Measurements from ENCODE around the gene RPUSD4. TPM values are rescaled to one million over a fixed set of nuclear protein-coding genes. Genes with fewer than 3 reads are reported as not detected.

Gene RPUSD4
- polyA plus RNA-seq, 1 donor from 2014 or later = 43.4 TPM

GRCh38 chr11:126172596-126173038 is 38.8 kb downstream of the RPUSD4 start:
- H3K9ac ChIP-seq (ENCODE audit: low read length) = no peak overlapping the region
- no peak overlapping the region for H3K4me3 ChIP-seq (ENCODE audit: low read length)
- H3K27me3 ChIP-seq (ENCODE audit: insufficient read depth, low read depth, low read length) = no peaks in the 10 kb centered on the region
- no peaks in the 10 kb centered on the region for H3K79me2 ChIP-seq (replicated peaks; ENCODE audit: insufficient read depth, low read length)
- TF ChIP-seq REST (IDR thresholded peaks at IDR 0.05; ENCODE audit: borderline replicate concordance) = no peak
- TF ChIP-seq SMC3 (conservative IDR thresholded peaks at IDR 0.05; ENCODE audit: poor library complexity) = no peak
- no peak for TF ChIP-seq CTCF (IDR thresholded peaks at IDR 0.05; ENCODE audit: poor library complexity, severe bottlenecking)
- no peak for TF ChIP-seq EZH2 (IDR thresholded peaks at IDR 0.05; ENCODE audit: borderline replicate concordance, insufficient read depth, low read length, poor library complexity, severe bottlenecking)
- TF ChIP-seq TAF1 (IDR thresholded peaks at IDR 0.05; ENCODE audit: low read depth) = no peak
- no peak for TF ChIP-seq POLR2AphosphoS5 (IDR thresholded peaks at IDR 0.05)
- TF ChIP-seq EP300 (conservative IDR thresholded peaks at IDR 0.05; ENCODE audit: poor library complexity, severe bottlenecking) = no peak
- TF ChIP-seq MXI1 (conservative IDR thresholded peaks at IDR 0.05; ENCODE audit: poor library complexity, severe bottlenecking) = no peak
- no peak for TF ChIP-seq RAD21 (conservative IDR thresholded peaks at IDR 0.05)
- H3K36me3 ChIP-seq (ENCODE audit: insufficient read depth, low read length) = no peaks in the 10 kb centered on the region
- no peaks in the 10 kb centered on the region for H3K9me2 ChIP-seq (ENCODE audit: insufficient read depth, low read length)
- no peaks in the 10 kb centered on the region for H3F3A ChIP-seq (ENCODE audit: insufficient read depth, low read length, poor library complexity, severe bottlenecking)
- no peak overlapping the region for H3K4me2 ChIP-seq (ENCODE audit: low read length)
- H2AFZ ChIP-seq (ENCODE audit: low read depth, low read length) = no peak overlapping the region
- no peak overlapping the region for H3K27ac ChIP-seq (ENCODE audit: low read length)
- H4K20me1 ChIP-seq (ENCODE audit: insufficient read depth) = no peaks in the 10 kb centered on the region
- no peaks in the 10 kb centered on the region for H3K9me3 ChIP-seq (ENCODE audit: low read length)

- no peaks in the 10 kb centered on the region for H3K27me3 ChIP-seq (ENCODE audit: insufficient read depth, low read depth, low read length)
- H3K9me3 ChIP-seq (ENCODE audit: low read length) = no peaks in the 10 kb centered on the region
- H3K9ac ChIP-seq (ENCODE audit: low read length) = no peak overlapping the region
- no peaks in the 10 kb centered on the region for H3K36me3 ChIP-seq (ENCODE audit: insufficient read depth, low read length)
- no peak overlapping the region for H2AFZ ChIP-seq (ENCODE audit: low read depth, low read length)
- H3K4me3 ChIP-seq (ENCODE audit: low read length) = no peak overlapping the region
- H3K9me2 ChIP-seq (ENCODE audit: insufficient read depth, low read length) = no peaks in the 10 kb centered on the region
- H4K20me1 ChIP-seq (ENCODE audit: insufficient read depth) = no peaks in the 10 kb centered on the region
- no peaks in the 10 kb centered on the region for H3K79me2 ChIP-seq (replicated peaks; ENCODE audit: insufficient read depth, low read length)
- no peaks in the 10 kb centered on the region for H3F3A ChIP-seq (ENCODE audit: insufficient read depth, low read length, poor library complexity, severe bottlenecking)
- no peak overlapping the region for H3K4me2 ChIP-seq (ENCODE audit: low read length)
- TF ChIP-seq EZH2 (IDR thresholded peaks at IDR 0.05; ENCODE audit: borderline replicate concordance, insufficient read depth, low read length, poor library complexity, severe bottlenecking) (no peak), EP300 (conservative IDR thresholded peaks at IDR 0.05; ENCODE audit: poor library complexity, severe bottlenecking) (no peak), REST (IDR thresholded peaks at IDR 0.05; ENCODE audit: borderline replicate concordance) (no peak), MXI1 (conservative IDR thresholded peaks at IDR 0.05; ENCODE audit: poor library complexity, severe bottlenecking) (no peak), CTCF (IDR thresholded peaks at IDR 0.05; ENCODE audit: poor library complexity, severe bottlenecking) (no peak), SMC3 (conservative IDR thresholded peaks at IDR 0.05; ENCODE audit: poor library complexity) (no peak), RAD21 (conservative IDR thresholded peaks at IDR 0.05) (no peak), TAF1 (IDR thresholded peaks at IDR 0.05; ENCODE audit: low read depth) (no peak), POLR2AphosphoS5 (IDR thresholded peaks at IDR 0.05) (no peak)
- no peak overlapping the region for H3K27ac ChIP-seq (ENCODE audit: low read length)
Measured at GRCh38 chr11:126169291-126169690, 42.2 kb downstream of the RPUSD4 start.
